GM21360 (cell line): ENCODE measurements around the gene CYP2F1.
"Not testable (repeated sequence)": the region's sequence is repeated elsewhere in the genome, so short reads cannot be mapped to it uniquely, and the experiment has no call there.

Experiments used
- ATAC-seq: cut with Tn5 transposase; IDR thresholded peaks from one replicate; pipeline ENCODE4 v1.9.1; 2021; ENCODE audit warnings: mild to moderate bottlenecking, moderate library complexity; ENCODE audit not compliant: unreplicated experiment

Gene CYP2F1

DNA sequence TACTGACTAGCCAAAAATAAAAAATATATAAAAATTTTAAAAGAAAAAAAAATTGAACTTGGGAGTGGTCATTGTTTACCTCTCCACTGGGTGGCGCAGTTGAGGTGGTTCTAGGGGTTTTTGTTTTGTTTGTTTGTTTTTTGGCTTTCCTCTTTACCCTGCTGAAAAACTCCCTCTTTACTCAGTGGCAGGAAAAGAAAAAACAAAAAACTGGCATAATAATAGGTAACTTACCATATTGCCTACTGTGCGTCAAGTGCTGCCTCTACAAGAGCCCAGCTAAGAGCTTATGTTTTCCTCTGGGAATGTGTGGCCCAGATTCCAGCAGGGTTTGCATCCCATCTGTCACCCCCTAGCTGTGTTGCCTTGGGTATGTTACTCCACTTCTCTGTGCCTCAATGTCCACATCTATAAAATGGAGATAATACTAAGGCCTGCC lies 12.6 kb downstream of the CYP2F1 start:
- ATAC-seq: not testable (repeated sequence)

DNA sequence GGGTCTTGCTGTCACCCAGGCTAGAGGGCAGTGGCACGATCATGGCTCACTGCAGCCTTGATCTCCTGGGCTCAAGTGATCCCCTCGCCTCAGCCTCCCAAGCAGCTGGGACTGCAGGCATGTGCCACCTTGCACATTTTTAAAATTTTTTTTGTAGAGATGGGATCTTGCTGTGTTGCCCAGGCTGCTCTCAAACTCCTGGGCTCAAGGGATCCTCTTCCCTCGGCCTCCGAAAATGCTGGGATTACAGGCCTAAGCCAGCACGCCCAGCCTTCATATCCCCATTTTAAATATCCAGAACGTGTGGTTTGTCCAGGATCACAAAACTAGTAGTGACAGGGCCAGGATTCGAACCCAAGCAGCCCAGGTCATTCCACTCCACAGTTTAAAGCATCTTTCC lies 13.1 kb downstream of the CYP2F1 start:
- ATAC-seq: not testable (repeated sequence)

DNA sequence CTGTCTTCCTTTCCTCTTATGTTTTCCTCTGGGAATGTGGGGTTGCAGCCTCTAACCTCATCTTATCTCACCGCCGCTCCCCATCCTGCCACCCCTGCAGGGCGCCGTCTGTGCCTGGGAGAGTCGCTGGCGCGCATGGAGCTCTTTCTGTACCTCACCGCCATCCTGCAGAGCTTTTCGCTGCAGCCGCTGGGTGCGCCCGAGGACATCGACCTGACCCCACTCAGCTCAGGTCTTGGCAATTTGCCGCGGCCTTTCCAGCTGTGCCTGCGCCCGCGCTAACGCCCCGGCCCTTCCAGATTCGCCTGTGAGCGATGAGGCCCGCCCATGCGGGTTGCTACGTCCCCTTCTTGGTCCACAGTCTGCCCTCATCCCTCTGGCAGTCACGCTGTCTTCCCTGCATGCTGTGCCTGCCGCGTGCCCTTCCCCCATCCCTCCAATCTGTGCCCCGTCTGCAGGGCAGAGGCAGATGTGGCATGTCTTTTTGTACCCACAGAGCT lies 13.6 kb downstream of the CYP2F1 start:
- ATAC-seq: not testable (repeated sequence)

DNA sequence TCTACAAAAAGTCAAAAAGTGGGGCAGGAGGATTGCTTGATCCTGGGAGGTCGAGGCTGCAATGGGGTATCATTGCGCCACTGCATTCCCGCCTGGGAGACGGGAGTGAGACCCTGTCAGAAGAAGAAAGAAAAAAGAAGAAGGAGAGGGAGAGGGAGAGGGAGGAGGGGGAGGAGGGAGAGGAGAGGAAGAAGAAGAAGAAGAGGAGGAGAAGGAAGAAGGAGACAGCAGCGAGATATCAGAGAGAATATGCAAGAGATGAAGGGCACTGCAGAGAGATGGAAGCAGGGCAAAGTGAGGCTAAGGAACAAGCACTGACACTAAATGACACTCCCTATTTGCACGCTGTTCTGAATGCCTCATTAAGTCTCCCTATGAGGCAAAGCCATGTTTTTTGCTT lies 14.5 kb downstream of the CYP2F1 start:
- ATAC-seq: no peak

DNA sequence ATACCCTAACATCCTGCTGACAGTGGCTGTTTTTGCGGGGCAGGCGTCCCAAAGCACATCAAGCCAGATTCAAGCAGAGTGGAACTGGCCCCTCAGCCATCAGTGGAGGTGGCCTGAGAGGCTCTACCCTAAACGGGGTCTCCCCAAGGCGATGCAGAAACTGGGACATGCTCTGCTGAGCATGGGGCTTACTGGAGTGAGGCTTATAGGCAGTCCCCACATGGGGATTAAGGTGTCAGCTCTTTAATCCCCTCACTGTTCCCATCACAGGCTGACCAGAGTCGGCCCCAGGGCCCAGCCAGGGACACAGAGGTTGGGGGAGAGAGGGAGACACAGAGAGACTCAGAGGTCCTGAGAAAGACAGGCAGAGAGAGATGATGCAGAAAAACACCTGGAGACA lies 17.0 kb downstream of the CYP2F1 start:
- ATAC-seq: no peak

DNA sequence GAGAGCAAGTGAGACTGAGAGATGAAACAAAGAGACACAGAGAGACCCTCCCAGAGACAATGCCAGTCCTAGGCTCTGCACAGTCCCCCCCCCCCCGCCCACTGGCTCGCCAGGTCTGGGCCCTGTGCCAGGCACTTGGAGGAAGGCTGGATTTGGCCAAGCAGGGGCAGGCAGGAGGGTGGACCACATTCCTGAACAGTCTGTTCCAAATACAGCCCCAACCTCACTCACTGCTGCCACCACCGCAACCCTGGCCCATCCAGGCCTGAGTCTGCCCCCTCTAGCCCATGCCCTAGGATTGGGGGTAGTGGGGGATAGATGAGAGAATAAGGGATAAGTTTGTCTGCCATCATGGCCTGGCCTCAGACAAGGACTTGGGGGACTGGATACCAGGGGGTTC lies 19.0 kb downstream of the CYP2F1 start:
- ATAC-seq: no peak

DNA sequence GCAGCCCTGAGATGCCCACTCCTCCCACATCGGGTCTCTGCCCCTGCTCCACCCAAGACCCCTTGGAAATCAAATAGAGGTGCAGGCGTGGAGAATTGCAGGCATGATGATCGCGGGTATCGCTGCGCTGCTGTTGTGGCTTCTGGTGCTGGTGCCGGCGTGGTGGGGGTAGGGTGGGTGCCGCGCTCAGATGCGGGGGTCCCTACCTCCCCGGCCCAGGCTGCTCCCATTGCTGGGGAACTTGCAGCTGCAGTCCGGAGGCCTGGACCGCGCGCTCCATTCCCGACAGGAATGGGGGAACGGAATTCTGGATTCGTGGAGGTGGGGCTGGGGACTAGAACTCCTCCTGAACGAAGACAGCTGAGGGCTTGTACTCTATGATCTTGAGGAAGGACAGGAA lies 20.4 kb downstream of the CYP2F1 start:
- no peak for ATAC-seq

DNA sequence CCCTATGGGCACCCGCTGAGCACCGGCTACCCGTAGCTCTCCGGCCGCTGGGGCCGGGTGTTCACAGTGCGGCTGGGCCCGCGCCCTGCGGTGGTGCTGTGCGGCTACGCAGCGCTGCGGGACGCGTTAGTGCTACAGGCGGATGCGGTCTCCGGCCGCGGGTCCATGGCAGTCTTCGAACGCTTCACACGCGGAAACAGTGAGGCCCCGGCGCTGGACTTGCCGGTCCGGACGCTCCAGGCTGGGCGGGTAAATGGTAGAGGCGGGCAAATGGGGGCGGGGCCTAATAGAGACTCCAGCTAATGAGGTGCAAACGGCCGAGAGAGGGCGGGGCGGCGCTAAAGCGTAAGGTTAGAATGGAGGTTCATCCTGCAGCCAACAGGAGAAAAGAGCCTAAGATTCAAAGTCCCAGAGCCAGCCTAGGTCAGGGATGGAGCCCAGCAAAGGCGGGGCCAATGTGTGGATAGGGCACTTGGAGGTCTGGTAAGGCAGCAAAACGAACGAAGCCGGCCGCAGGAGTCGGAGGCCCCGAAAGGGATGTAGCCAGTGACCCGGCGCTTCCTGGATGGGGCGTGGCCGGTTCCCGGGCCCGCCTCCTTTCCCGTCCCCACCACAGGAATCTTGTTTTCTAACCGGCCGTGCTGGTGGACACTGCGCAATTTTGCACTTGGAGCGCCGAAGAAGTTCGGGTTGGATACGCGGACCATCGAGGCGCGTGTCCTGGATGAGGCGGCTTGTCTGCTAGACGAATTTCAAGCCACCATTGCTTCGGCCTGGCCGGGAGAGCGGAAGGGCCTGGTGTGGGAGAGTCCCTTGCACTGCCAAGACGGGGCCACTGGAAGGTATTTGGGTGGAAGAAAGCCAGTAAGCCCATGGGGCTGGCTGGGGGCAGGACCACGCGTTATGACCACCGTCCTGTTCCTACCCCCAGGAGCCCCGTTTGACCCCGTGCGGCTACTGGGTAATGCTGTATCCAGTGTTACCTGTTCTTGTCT lies 21.5 kb downstream of the CYP2F1 start:
- not testable (repeated sequence) for ATAC-seq

DNA sequence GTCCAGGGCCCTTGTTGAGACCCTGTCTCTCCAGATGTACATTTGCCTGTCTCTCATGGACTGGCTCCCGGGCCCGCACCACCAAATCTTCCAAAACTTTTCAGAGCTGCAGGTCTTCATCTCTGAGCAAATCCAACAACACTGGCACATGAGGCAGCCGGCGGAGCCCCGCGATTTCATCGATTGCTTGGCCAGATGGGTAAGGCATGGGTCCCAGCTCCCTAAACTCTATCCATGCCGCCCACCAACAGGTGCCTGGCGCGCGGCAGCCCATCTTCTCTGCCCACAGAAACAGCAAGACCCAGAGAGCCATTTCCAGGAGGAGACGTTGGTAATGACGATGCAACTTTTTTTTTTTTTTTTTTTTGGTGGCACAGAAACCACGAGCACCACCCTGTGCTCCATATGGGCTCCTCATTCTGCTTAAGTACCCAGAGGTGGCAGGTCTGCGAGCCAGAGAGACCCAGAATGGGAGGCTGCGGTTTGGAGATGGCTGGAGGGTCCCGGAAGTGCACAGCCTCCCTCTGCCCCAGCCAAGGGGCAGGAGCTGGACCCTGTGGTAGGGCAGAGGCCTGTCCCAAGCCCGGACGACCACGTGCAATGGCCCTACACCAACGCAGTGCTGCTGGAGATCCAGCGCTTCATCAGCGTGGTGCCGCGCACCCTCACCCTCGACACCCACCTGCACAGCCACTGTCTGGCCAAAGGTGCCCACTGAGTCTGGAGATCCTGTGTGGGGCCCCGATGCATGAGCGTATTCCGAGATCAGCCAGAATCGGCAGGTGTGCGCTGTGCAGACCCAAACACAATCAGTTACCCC lies 22.6 kb downstream of the CYP2F1 start:
- no peak for ATAC-seq

DNA sequence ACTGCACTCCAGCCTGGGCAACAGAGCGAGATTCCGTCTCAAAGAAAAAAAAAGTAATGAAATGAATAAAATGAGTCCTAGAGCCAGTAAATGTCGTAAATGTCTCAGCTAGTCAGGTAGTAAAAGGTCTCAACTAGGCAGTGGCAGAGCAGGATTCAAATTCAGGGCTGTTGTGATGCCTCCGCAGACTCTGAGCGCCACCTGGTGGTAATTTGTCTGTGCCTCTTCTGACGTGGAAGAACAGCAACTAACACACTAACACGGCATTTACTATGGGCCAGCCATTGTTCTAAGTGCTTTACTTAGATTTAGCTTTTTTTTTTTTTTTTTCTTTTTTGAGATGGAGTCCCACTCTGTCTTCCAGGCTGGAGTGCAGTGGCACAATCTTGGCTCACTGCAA lies 30.2 kb downstream of the CYP2F1 start:
- no peak for ATAC-seq

DNA sequence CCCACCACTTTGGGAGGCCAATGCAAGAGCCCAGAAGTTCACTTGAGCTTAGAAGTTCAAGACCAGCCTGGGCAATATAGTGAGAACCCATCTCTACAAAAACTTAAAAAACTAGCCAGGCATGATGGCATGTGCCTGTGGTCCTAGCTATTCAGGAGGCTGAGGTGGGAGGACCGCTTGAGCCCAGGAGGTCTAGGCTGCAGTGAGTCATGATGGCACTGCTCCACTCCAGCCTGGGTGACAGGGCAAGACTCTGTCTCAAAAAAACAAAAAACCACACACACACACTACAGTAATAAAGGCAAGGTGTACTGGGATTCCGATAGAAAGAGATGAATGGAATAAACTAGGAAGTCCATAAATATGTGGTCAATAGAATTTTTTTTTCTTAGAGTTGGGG lies 35.6 kb downstream of the CYP2F1 start:
- ATAC-seq: no peak

DNA sequence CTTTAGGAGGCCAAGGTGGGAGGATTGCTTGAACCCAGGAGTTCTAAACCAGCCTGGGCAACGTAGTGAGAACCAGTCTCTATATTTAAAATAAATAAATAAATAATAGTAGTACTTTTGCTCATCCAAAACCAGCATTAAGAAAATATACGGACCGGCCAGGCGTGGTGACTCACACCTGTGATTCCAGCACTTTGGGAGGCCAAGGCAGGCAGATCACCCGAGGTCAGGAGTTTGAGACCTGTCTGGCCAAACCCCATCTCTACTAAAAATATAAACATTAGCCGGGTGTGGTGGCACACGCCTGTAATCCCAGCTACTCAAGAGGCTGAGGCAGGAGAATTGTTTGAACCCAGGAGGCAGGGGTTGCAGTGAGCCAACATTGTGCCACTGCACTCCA lies 36.8 kb downstream of the CYP2F1 start:
- ATAC-seq: not testable (repeated sequence)

DNA sequence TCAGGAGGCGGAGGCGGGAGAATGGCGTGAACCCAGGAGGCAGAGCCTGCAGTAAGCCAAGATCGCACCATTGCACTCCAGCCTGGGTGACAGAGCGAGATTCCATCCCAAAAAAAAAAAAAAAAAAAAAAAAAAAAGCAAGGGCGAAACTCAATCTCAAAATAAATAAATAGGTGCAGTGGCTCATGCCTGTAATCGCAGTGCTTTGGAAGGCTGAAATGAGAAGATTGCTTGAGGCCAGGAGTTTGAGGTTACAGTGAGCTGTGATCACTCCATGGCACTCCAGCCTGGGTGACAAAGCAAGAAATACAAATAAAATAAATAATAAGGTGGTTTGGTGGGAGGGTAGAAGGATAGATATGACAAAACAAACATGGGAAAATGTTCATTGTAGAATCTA lies 39.8 kb downstream of the CYP2F1 start:
- no peak for ATAC-seq

DNA sequence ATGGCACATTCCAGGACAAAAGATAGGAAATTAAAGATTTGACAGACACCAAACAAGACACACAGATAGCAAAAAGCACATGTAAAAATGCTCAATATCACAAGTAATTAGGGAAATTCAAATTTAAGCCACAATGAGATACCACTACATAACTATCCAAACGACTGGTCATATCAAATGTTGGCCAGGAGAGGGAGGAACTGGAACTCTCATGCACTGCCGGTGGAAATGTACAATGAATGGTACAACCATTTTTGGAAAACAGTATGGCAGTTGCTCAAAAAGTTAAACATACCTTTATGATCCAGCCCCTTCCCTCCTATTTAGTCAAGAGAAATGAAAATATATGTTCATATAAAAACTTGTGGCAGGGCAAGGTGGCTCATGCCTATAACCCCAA lies 42.0 kb downstream of the CYP2F1 start:
- ATAC-seq: no peak

DNA sequence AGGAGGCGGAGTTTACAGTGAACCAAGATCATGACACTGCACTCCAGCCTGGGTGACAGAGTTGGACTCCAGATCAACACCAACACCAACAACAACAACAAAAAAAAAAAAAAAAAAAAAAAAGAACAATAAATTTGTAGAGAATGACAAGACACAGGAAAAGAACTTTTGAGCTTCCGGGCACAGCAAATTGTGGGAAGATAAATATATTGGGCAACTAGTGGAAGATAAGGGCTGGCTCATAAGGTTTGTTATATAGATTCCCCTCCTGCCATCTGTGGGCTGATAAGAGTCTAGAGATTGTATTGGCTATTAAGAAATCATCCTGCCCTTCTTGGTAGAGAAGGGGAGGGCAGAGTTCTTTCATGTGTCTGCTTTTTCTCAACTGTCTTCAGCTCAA lies 45.6 kb downstream of the CYP2F1 start:
- no peak for ATAC-seq

DNA sequence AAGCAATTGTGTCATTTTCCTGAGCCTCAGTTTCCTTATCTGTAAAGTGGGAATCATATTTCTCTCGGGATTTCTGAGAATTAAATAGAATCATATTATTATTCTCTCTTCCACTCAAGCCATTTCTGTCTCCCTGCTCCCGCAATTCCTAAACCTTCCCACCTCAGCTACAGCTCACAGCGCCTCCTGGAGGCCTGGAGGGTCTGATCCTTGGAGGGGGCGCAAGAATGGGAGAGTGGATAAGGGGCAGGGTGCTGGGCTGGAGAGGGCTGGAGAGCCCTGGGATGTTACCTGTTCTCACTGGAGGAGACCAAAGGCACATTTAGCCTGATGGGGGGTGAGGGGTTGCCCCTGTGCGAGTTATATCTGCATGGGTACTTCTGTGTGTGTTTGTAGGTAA lies 47.7 kb downstream of the CYP2F1 start:
- no peak for ATAC-seq

DNA sequence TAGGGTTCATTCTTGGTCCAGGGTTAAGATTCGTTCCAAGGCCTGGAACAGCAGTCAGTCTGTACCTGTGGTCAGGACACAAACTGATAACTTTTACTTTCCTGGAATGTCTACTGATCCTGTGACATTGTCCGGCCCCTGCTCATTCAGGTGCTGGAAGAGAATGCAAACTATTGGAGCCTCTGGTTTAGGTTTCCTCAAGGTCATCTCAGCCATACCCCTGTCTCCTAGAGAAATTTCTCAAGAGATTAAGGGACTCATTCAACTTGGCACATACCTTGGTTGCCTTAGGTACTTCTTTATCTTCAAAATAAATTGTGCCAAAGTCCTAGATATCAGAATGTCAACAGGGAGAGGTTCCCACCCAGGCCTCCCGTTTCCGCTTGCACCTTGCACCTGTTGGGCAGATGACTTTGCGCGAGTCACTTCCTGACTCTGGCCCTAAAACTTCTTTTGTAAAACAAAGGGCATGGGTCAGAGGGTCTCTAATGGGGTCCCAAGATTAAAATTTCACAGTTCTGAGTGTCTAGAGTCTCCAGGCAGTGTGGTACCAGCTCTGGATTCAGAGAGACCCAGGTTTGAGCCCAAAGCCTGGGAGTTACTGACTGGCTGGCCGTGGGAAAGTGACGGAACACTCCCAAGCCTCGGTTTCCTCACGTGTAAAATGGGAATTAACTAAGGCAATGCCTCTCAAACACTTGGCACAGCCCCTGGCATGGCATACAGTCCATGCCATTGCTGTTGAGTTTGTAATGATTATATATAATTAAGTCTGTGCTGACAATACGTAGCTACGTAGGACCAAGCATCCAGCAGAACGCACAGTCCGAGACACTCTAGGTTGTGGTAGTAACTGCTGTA lies 52.9 kb downstream of the CYP2F1 start:
- ATAC-seq: no peak

DNA sequence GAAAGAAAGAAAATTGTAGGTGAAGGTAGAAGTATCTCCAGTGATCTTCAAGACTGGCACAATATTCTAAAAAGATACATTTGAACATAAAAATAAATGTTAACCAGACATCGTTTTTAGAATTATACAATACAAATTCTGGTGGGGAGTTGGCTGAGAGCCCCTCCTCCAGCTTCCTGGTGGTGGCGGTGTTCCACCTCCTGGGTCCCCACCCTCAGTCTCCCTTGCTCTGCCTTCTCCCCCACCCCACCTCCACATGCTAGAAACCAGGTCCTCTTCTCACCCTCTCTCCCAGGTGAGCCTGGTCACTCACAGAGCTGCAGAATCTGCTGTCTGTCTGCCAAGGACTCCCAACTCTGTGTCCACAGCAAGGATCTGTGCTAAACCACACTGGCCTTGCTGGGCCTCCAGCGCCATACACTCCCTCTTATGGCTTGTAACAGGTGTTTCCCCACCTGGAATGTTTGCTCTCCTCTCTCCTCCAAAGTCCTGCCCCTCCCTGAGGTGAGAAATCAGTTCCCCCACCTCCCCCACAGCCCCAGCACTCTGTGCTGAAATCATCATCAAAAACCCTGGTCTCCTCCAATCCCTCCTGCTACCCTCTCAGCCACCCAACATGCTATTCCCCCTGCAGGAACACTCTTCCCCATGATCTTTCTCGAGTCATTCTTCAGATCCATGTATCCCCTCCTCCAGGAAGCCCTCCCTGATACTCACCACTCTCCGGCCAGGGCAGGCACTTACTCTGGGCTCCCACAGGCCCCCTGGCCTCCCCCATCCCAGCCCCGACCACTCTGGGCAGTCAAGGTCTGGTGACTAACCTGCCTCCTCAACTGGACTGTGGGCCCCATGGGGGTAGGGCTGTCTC lies 58.3 kb downstream of the CYP2F1 start:
- no peak for ATAC-seq

DNA sequence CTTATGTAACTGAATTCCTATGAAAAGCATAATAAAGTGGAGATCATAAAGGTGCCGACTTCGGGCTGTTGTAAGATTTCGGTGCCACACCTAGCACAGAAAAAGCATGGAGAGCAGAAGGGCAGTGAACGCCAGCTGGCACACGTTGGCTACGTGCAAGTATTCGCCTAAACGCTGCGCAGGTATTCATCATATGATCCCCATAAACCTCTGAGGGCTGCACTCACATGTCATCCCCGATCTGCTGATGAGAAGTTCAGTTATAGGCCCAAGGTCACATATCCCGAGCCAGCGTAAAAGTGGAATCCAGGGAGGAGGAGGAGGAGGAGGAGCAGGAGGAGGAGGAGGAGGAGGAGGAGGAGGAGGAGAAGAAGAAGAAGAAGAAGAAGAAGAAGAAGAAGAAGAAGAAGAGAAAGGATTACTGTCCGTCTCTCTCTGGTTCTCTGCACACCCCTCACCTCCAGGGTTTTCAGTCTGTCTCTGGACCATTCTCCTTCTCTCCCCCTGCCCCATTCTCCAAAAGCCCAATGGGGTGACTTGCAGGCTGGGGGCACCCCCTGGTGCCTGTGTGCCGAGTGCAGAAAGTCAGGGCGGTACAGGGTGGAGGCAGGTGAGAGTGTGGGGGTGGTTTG lies 60.2 kb downstream of the CYP2F1 start:
- ATAC-seq: no peak
